SK-N-SH treated with all-trans-retinoic acid at 6 μM for 48 hours (cell line): ENCODE measurements around the gene SIL1.

ENCODE experiments used
- CSDC2 ChIP-seq: fragments of 250-450 bp; sonication (Bioruptor Pico); IDR thresholded peaks from 2 replicates; pipeline ENCODE4 v1.5.0; 2020; ENCODE audit warnings: mild to moderate bottlenecking, moderate library complexity
- RARB ChIP-seq: fragments of 250-450 bp; sonication (Bioruptor Pico); IDR thresholded peaks from 2 replicates; pipeline ENCODE4 v1.8.0; 2021; ENCODE audit warnings: mild to moderate bottlenecking, moderate library complexity
- TCF4 ChIP-seq: fragments of 250-450 bp; sonication (Bioruptor Pico); IDR thresholded peaks from 2 replicates; pipeline ENCODE4 v1.8.0; 2021; ENCODE audit warnings: mild to moderate bottlenecking, moderate library complexity, borderline replicate concordance
- ZNF70 ChIP-seq: fragments of 450-650 bp; formaldehyde crosslinking; IDR thresholded peaks from 2 replicates; pipeline ENCODE4 v1.5.0; 2020; ENCODE audit warnings: mild to moderate bottlenecking, moderate library complexity

DNA sequence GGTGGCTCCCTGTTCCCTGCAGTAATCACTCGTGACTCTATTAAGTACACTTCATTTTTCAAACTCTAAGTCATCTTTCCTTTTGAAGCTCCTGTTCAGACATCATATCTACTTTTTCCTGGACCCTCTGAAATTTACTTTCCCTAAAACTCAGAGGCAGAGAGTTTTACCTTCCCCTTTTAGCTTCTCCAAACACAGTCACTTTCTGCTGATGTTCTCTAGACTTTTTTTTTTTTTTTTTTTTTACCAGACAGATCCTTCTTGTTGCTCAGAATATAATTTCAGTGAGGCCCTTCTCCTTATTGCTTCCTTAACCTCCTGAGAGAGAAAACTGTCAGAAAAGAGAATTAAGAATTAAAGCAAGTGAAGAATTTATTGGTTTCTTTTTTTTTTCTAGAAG is 236.4 kb downstream of the SIL1 start:
- TF ChIP-seq TCF4 (no peak), CSDC2 (CRISPR knock-in tag) (no peak), RARB (CRISPR knock-in tag) (no peak), ZNF70 (CRISPR knock-in tag) (no peak)
